Bronchial epithelial cell (primary cell): Measurements from ENCODE around the gene NPFFR1. TPM values are rescaled to one million over a fixed set of nuclear protein-coding genes. Genes with fewer than 3 reads are reported as not detected.

Source experiments
- DNase-seq: peaks from one replicate; pipeline ENCODE4 v3.0.0-alpha.2; 2010; ENCODE audit warnings: low read depth
- FAIRE-seq: peaks from 2 replicates; lab custom pipeline; 2011; peaks lifted over from hg19 to GRCh38; lab: Jason Lieb, UNC
- H3K27me3 ChIP-seq: 2 replicates; pipeline ENCODE4 v1.5.1; 2011; ENCODE audit warnings: low read length; ENCODE audit not compliant: control insufficient read depth, insufficient read depth
- H3K36me3 ChIP-seq: 2 replicates; pipeline ENCODE4 v1.5.1; 2011; ENCODE audit warnings: low read length; ENCODE audit not compliant: control insufficient read depth, insufficient read depth
- H3K4me3 ChIP-seq: 2 replicates; pipeline ENCODE4 v1.5.1; 2011; ENCODE audit warnings: mild to moderate bottlenecking, low read depth, low read length, control low read depth
- total RNA-seq: library from RNA; depleted of rRNA; stranded (reverse); fragments of >200 nt; gene quantifications from 2 replicates; pipeline ENCODE4 v1.2.1, GENCODE V29; 2014
- TF ChIP-seq, protein P1 (sequence below): IDR thresholded peaks from 2 replicates; pipeline ENCODE4 v1.5.1; 2011; ENCODE audit warnings: mild to moderate bottlenecking, moderate library complexity, low read length, control low read depth, inconsistent platforms; ENCODE audit not compliant: insufficient read depth, severe bottlenecking

The NPFFR1 gene
- total RNA-seq, 1 donor from 2014 or later = not detected

DNA sequence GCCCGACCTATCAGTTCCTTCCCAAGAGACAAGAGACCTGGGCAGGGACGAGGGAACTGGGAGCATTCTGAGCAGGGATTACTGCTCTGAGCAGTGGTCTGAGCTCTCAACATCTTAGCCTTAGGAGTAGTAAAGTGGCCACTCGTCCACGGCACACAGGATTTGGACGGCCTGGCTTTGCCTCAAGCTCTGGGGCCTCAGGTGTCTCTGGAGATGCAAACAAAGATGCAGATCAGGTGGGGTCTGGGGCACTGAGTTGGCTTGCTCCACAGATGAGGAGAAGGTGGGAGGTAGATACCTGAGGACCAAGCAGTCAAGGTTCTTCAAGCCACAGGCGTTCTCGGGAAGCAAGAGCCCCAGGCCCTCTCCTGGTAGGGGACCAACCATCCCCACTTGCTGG, 16.1 kb upstream of the NPFFR1 start:
- DNase-seq (no peak), FAIRE-seq (no peak)
- TF ChIP-seq, protein P1, sequence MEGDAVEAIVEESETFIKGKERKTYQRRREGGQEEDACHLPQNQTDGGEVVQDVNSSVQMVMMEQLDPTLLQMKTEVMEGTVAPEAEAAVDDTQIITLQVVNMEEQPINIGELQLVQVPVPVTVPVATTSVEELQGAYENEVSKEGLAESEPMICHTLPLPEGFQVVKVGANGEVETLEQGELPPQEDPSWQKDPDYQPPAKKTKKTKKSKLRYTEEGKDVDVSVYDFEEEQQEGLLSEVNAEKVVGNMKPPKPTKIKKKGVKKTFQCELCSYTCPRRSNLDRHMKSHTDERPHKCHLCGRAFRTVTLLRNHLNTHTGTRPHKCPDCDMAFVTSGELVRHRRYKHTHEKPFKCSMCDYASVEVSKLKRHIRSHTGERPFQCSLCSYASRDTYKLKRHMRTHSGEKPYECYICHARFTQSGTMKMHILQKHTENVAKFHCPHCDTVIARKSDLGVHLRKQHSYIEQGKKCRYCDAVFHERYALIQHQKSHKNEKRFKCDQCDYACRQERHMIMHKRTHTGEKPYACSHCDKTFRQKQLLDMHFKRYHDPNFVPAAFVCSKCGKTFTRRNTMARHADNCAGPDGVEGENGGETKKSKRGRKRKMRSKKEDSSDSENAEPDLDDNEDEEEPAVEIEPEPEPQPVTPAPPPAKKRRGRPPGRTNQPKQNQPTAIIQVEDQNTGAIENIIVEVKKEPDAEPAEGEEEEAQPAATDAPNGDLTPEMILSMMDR = no peak
- H3K27me3 ChIP-seq = no peaks in the 10 kb centered on the region
- H3K36me3 ChIP-seq = no peaks in the 10 kb centered on the region
- H3K4me3 ChIP-seq = no peak overlapping the region

DNA sequence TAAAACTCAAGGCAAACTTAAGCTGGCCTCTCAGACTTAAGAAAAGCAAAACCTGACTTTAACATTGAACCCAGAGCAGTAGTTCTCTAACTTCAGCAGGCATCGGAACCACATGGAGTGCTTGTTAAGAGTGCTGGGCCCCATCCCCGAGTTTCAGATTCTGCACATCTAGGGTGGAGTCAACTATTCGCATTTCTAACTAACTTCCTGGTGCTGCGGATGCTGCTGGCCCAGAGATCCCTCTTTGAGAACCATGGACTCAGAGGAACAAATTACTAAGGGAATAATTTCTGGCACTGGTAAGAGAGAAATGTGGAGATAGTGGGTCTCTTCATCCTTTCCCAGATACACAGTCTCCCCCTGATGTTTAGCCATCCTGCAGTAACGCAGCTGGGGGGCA, 14.6 kb upstream of the NPFFR1 start:
- TF ChIP-seq, protein P1 = no peak
- no peaks in the 10 kb centered on the region for H3K27me3 ChIP-seq
- no peak overlapping the region for H3K4me3 ChIP-seq
- DNase-seq (no peak), FAIRE-seq (no peak)
- H3K36me3 ChIP-seq = no peaks in the 10 kb centered on the region

DNA sequence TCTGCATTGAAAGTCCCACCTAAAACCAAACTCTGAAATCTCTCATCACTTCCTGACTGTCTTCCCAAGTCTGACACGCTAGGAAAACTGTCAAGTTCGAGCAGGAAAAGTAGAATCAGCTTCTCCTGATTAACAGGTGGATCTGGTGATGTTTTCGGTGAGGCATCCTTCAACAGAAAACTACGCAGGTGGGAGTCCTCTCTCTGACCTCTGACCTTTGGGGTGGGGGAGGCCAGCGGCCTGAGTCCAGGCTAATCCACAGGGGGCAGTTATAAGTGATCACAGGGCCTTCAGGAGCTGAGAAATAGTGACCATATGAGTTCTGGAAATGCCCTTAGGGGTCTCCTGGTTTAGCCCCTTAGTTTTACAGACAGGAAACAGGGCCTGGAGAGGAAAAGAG, 13.4 kb upstream of the NPFFR1 start:
- DNase-seq (no peak), FAIRE-seq (no peak)
- H3K4me3 ChIP-seq = no peak overlapping the region
- TF ChIP-seq, protein P1 = no peak
- no peaks in the 10 kb centered on the region for H3K27me3 ChIP-seq
- H3K36me3 ChIP-seq = no peaks in the 10 kb centered on the region

DNA sequence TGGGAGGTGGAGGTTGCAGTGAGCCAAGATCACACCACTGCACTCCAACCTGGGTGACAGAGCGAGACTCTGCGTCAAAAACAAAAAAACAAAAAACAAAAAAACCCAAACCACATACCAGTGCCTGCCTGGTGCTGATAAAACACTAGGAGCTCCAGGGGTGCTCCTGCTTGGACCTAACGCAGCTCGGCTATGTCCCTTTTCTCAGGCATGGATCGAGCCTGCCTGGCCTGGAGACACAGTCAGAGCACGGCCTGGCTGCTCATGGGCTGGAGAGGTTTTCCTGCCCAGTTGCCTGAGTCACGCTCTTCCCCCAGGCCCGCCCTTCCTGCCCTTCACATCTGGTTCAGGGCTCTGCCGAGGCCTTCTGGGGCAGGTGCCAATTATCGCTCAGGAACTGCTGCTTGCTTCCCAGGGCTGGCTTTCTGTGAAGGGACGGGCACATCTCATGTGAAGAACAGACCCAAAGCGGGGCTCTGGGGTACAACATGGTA, 12.6 kb upstream of the NPFFR1 start:
- Histone ChIP-seq H3K4me3 (no peak overlapping the region), H3K36me3 (no peaks in the 10 kb centered on the region), H3K27me3 (no peaks in the 10 kb centered on the region)
- FAIRE-seq = no peak
- TF ChIP-seq, protein P1 = no peak
- DNase-seq = peak; percentile 77

DNA sequence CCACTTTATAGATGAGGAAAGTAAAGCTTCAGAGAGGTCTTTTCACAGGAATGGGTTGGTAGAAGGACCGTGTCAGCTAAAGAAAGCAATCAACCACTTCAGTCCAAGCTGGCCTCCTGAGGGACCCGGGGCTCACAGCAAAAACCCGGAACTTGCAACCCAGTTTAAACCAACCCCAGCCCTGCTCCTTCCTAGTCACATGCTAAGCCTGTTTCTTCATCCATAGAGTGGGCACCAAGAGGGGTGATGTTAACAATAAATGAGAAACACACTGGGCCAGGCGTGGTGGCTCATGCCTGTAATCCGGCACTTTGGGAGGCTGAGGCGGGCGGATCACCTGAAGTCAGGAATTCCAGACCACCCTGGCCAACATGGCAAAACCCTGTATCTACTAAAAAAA, 12.1 kb upstream of the NPFFR1 start:
- Histone ChIP-seq H3K36me3 (no peaks in the 10 kb centered on the region), H3K4me3 (no peak overlapping the region), H3K27me3 (no peaks in the 10 kb centered on the region)
- no peak for DNase-seq
- FAIRE-seq = no peak
- TF ChIP-seq, protein P1 = no peak

DNA sequence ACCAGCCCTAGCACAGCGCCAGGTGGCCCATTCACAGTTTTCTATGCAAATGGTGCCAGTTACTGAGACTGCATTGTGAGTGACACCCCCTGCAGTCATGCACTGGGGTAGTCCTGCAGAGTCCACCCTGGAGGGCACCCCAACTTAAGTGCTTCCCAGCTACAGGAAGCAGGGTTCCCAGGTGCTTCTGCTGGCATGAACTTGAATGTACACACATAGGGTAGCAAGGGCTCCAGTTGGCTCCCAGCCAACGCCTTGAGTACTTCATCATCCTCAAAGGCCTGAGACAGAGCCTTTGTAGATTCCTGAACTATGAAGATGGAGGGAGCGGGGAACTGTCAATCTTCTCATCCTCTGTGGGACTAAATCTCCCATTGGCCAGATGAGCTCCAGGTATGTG, 11.5 kb upstream of the NPFFR1 start:
- FAIRE-seq = no peak
- no peaks in the 10 kb centered on the region for H3K27me3 ChIP-seq
- no peak for DNase-seq
- H3K36me3 ChIP-seq = no peaks in the 10 kb centered on the region
- H3K4me3 ChIP-seq = no peak overlapping the region
- TF ChIP-seq, protein P1 = no peak
